AG09309 (cell line): Measurements from ENCODE around the gene OR2L5.

Experiments used
- DNase-seq: peaks from one replicate; pipeline ENCODE4 v3.0.0-alpha.2; 2010; ENCODE audit warnings: low read depth
- H3K4me3 ChIP-seq: 2 replicates; pipeline ENCODE4 v1.5.1; 2011; ENCODE audit warnings: mild to moderate bottlenecking, low read depth, low read length, moderate library complexity; ENCODE audit not compliant: control insufficient read depth
- TF ChIP-seq, protein P1 (sequence below): IDR thresholded peaks from 2 replicates; pipeline ENCODE4 v1.5.1; 2011; ENCODE audit warnings: mild to moderate bottlenecking, low read depth, low read length, inconsistent platforms; ENCODE audit not compliant: insufficient read depth, control insufficient read depth; ENCODE audit errors: missing control alignments

The OR2L5 gene

DNA sequence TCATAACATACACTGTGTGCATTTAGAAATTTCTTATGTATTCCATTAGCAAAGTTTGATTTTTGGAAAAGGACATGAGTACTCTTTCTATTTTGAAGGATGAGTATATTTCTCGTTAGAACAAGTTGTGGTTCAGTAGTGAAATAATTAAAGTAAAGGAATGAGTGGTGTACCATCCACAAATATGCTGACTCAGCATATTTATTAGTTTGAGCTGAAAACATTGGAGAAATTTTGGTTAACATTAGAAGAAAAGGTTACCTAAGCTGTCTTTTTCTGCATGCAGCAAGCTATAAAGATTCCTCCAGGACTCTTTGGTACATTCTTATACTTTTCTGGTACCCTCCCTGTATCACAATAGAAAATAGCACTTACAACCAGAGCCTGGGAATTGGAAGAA lies 5.7 kb upstream of the OR2L5 start:
- TF ChIP-seq, protein P1, sequence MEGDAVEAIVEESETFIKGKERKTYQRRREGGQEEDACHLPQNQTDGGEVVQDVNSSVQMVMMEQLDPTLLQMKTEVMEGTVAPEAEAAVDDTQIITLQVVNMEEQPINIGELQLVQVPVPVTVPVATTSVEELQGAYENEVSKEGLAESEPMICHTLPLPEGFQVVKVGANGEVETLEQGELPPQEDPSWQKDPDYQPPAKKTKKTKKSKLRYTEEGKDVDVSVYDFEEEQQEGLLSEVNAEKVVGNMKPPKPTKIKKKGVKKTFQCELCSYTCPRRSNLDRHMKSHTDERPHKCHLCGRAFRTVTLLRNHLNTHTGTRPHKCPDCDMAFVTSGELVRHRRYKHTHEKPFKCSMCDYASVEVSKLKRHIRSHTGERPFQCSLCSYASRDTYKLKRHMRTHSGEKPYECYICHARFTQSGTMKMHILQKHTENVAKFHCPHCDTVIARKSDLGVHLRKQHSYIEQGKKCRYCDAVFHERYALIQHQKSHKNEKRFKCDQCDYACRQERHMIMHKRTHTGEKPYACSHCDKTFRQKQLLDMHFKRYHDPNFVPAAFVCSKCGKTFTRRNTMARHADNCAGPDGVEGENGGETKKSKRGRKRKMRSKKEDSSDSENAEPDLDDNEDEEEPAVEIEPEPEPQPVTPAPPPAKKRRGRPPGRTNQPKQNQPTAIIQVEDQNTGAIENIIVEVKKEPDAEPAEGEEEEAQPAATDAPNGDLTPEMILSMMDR = no peak
- no peak overlapping the region for H3K4me3 ChIP-seq
- no peak for DNase-seq

DNA sequence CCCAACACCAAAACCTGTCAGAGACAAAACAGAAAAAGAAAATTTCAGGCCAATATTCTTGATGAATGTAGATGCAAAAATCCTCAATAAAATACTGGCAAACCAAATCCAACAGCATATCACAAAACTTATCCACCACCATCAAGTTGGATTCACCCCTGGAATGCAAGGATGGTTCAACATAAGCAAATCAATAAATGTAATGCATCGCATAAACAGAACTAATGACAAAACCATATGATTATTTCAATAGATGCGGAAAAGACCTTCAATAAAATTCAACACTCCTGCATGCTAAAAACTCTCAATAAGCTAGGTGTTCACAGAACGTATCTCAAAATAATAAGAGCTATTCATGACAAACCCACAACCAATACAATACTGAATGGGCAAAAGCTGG lies 3.8 kb upstream of the OR2L5 start:
- TF ChIP-seq, protein P1 = no peak
- no peak for DNase-seq
- H3K4me3 ChIP-seq = no peak overlapping the region

DNA sequence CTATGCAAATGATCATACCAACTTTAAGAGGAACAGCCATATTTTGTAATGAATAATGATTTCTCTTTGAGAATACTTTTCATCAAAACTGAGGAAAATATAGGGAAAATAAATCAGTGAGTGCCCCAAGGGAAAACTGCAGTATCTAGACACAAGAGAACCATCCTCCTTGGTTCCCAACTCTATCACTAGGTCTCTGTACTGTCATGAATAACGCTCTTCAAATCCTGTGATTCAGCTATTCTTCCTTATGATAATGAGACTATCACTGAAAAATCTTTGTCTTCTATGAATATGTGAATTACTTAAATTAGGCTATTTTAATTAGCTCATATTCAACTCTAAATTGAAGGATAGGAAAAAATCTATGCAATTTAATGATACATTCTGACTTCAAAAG lies 2.3 kb downstream of the OR2L5 start:
- H3K4me3 ChIP-seq = no peak overlapping the region
- DNase-seq = no peak
- TF ChIP-seq, protein P1 = no peak

DNA sequence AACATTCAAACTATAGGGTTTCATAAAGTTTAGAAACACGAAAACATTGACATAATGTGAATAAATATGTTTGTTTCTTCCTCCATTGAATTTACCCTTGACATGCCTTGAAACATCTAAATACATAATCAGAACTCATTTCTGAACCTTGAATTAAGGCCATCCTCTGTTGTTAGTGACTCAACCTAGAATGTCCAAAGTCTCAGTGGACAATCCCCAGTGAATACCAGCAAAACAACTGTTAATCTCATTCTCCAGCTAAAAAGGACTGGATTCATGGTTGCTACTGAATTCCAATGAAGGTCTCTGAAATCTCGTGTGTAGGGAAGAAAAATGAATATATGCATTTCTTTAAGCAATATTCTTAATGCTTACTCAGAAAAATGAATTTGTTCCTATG lies 16.3 kb downstream of the OR2L5 start, which contains the start of gene OR2L2:
Gene OR2L2 (plus strand): TSS at position 301 of the 400 bp plus-strand sequence. CDS start 8,198 bp downstream, outside the sequence.
- no peak within 1 kb of the TSS for H3K4me3 ChIP-seq
- DNase-seq = no peak
- TF ChIP-seq, protein P1 = no peak

DNA sequence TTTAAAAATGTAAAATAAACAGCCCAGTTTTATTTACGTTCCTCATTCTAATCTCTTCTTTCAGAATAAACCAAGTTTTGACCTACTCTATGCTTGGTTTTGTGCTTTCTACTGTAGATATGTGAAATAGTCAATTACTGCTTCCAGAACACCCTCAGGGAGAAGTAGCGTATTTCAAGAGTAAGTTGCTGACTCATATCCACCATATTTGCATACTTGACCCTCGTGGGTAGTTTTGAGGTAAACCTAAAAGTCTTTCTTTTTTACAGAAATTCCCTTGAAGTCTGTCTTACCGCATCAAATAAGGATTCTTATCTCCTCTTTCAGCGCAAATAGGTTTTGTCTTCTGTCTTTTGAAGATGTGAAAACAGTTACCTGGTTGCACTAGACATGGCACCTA lies 31.7 kb downstream of the OR2L5 start:
- TF ChIP-seq, protein P1 = no peak
- H3K4me3 ChIP-seq = no peak overlapping the region
- no peak for DNase-seq

DNA sequence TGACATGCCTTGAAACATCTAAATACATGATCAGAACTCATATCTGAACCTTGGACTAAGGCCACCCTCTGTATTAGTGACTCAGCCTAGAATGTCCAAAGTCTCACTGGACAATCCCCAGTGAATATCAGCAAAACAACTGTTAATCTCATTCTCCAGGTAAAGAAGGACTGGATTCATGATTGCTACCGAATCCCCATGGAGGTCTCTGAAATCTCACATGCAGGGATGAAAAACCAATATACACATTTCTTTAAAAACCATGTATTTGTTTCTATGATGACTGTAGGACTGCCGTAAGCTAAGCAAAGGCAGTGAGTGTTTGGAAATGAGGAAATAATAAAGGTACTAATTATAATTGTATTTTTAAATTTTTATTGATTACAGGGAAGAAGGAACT lies 33.1 kb downstream of the OR2L5 start, which contains the start of gene OR2L3:
Gene OR2L3 (plus strand): TSS at position 301 of the 400 bp plus-strand sequence. CDS start 13,846 bp downstream, outside the sequence.
- no peak for DNase-seq
- no peak within 1 kb of the TSS for H3K4me3 ChIP-seq
- TF ChIP-seq, protein P1 = no peak

DNA sequence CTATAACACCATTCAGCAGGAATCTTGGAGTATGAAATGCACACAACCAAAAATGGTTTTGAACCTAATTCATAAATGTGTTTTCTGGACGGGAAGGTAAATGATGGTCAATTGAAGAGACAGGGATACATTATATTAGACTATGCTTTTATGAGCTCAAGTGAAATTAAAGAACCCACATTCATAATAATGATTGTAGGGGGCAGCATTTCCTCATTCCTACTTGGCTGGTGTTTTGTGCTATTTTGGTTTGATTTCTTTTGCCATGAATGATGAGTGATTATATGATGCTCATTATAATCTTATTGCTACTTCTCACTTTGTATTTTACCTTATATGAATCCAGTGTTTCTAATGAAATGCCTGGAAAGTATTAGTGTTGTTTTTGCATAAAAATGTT lies 33.5 kb downstream of the OR2L5 start:
- TF ChIP-seq, protein P1 = no peak
- DNase-seq = no peak
- H3K4me3 ChIP-seq = no peak overlapping the region
